ENCODE results near the gene SEPTIN1. TPM values are rescaled to one million over a fixed set of nuclear protein-coding genes. Genes with fewer than 3 reads are reported as not detected.

Gene SEPTIN1
- total RNA-seq, 1 experiment from 2014 or later = 7.6 TPM

DNA sequence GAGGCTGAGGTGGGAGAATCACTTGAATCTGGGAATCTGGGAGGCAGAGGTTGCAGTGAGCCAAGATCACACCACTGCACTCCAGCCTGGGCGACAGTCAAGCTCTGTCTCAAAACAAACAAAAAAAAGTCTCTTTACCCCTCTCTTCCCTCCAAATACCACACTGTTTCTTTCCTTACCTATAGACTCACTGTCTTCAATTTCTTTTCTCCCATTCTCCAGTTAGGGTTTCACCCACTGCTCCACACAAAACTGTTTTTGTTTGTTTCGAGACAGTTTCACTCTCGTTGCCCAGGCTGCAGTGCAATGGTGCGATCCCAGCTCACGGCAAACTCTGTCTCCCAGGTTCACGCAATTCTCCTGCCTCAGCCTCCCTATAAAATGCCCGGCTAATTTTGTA is 21.2 kb downstream of the SEPTIN1 start:
- TF ChIP-seq, protein P1, sequence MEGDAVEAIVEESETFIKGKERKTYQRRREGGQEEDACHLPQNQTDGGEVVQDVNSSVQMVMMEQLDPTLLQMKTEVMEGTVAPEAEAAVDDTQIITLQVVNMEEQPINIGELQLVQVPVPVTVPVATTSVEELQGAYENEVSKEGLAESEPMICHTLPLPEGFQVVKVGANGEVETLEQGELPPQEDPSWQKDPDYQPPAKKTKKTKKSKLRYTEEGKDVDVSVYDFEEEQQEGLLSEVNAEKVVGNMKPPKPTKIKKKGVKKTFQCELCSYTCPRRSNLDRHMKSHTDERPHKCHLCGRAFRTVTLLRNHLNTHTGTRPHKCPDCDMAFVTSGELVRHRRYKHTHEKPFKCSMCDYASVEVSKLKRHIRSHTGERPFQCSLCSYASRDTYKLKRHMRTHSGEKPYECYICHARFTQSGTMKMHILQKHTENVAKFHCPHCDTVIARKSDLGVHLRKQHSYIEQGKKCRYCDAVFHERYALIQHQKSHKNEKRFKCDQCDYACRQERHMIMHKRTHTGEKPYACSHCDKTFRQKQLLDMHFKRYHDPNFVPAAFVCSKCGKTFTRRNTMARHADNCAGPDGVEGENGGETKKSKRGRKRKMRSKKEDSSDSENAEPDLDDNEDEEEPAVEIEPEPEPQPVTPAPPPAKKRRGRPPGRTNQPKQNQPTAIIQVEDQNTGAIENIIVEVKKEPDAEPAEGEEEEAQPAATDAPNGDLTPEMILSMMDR (conservative IDR thresholded peaks at IDR 0.05) = no peak
- no peak for TF ChIP-seq EZH2 (IDR thresholded peaks at IDR 0.05; ENCODE audit: low read depth)
- Histone ChIP-seq H3K9me3 (ENCODE audit: insufficient read depth, low read depth) (no peaks in the 10 kb centered on the region), H3F3A (ENCODE audit: insufficient read depth, low read depth) (peaks cover 33% of the 10 kb centered on the region; the same call in 1 of the 2 replicates), H2AFZ (no peak overlapping the region), H4K20me1 (ENCODE audit: insufficient read depth) (peaks cover 18% of the 10 kb centered on the region; the same call in 1 of the 2 replicates), H3K4me3 (no peak overlapping the region), H3K79me2 (ENCODE audit: low read depth) (peaks cover 49% of the 10 kb centered on the region), H3K4me2 (no peak overlapping the region), H3K27me3 (ENCODE audit: insufficient read depth, low read depth) (no peaks in the 10 kb centered on the region), H3K4me1 (replicated peaks; ENCODE audit: insufficient read depth) (peaks cover 10% of the 10 kb centered on the region), H3K36me3 (ENCODE audit: low read depth) (peaks cover 30% of the 10 kb centered on the region), H3K9me2 (ENCODE audit: insufficient read depth) (no peaks in the 10 kb centered on the region), H3K27ac (no peak overlapping the region)
- intact Hi-C loops (cut with micrococcal nuclease; ENCODE audit: unreplicated experiment) = no loop called here
- no peak for DNase-seq
- POLR2A ChIA-PET (ENCODE audit: unreplicated experiment) = interaction anchor here (0.7 kb wide), 1 partner anchor 295 kb away, joined by 6 read pairs; the partner anchor contains the start of gene ALDOA
- CTCF ChIA-PET = interaction anchor here (1.3 kb wide), 1 partner anchor 10 kb away, joined by 4 read pairs; no protein-coding TSS in a partner anchor
- no TSS peak for BruUV-seq (replicated peaks)

GRCh38 chr16:30359871-30360170 is 22.5 kb downstream of the SEPTIN1 start:
- TF ChIP-seq EZH2 (IDR thresholded peaks at IDR 0.05; ENCODE audit: low read depth) = no peak
- TF ChIP-seq, protein P1 (conservative IDR thresholded peaks at IDR 0.05) = no peak
- H3K36me3 ChIP-seq (ENCODE audit: low read depth) = peaks cover 24% of the 10 kb centered on the region
- H3K4me3 ChIP-seq = no peak overlapping the region
- no peak overlapping the region for H3K4me2 ChIP-seq
- no TSS peak for BruUV-seq (replicated peaks)
- H3K27me3 ChIP-seq (ENCODE audit: insufficient read depth, low read depth) = no peaks in the 10 kb centered on the region
- intact Hi-C loops (cut with micrococcal nuclease; ENCODE audit: unreplicated experiment) = loop anchor here (5.0 kb wide), 1 partner anchor 268 kb away; the partner anchor contains the start of gene TBX6
- no peak overlapping the region for H2AFZ ChIP-seq
- no peak overlapping the region for H3K27ac ChIP-seq
- 0 out of 2 replicates have a peak, but pooled peaks cover 12% of the 10 kb centered on the region for H4K20me1 ChIP-seq (ENCODE audit: insufficient read depth)
- ChIA-PET CTCF (interaction anchor here (1.3 kb wide), 1 partner anchor 11 kb away, joined by 4 read pairs; no protein-coding TSS in a partner anchor), POLR2A (ENCODE audit: unreplicated experiment) (interaction anchor here (0.6 kb wide), 2 partner anchors 11 to 58 kb away, joined by 3 to 5 read pairs; no protein-coding TSS in a partner anchor)
- DNase-seq = no peak
- peaks cover 38% of the 10 kb centered on the region for H3K79me2 ChIP-seq (ENCODE audit: low read depth)
- no peaks in the 10 kb centered on the region for H3K9me2 ChIP-seq (ENCODE audit: insufficient read depth)
- H3K9me3 ChIP-seq (ENCODE audit: insufficient read depth, low read depth) = no peaks in the 10 kb centered on the region
- H3F3A ChIP-seq (ENCODE audit: insufficient read depth, low read depth) = peaks cover 41% of the 10 kb centered on the region; the same call in 1 of the 2 replicates
- peaks cover 13% of the 10 kb centered on the region for H3K4me1 ChIP-seq (replicated peaks; ENCODE audit: insufficient read depth)

- TF ChIP-seq, protein P1 (conservative IDR thresholded peaks at IDR 0.05) = no peak
- no peak for TF ChIP-seq EZH2 (IDR thresholded peaks at IDR 0.05; ENCODE audit: low read depth)
- H3K4me1 ChIP-seq (replicated peaks; ENCODE audit: insufficient read depth) = peaks cover 13% of the 10 kb centered on the region
- H4K20me1 ChIP-seq (ENCODE audit: insufficient read depth) = peaks cover 7% of the 10 kb centered on the region; the same call in 1 of the 2 replicates
- H2AFZ ChIP-seq = no peak overlapping the region
- no peaks in the 10 kb centered on the region for H3K27me3 ChIP-seq (ENCODE audit: insufficient read depth, low read depth)
- no peaks in the 10 kb centered on the region for H3K9me3 ChIP-seq (ENCODE audit: insufficient read depth, low read depth)
- no peaks in the 10 kb centered on the region for H3K9me2 ChIP-seq (ENCODE audit: insufficient read depth)
- ChIA-PET CTCF (no interaction called here), POLR2A (ENCODE audit: unreplicated experiment) (interaction anchor here (0.6 kb wide), 2 partner anchors 11 to 59 kb away, joined by 3 to 5 read pairs; no protein-coding TSS in a partner anchor)
- peaks cover 38% of the 10 kb centered on the region for H3K79me2 ChIP-seq (ENCODE audit: low read depth)
- peaks cover 45% of the 10 kb centered on the region for H3F3A ChIP-seq (ENCODE audit: insufficient read depth, low read depth)
- intact Hi-C loops (cut with micrococcal nuclease; ENCODE audit: unreplicated experiment) = loop anchor here (5.0 kb wide), 1 partner anchor 267 kb away; the partner anchor contains the start of gene TBX6
- DNase-seq = no peak
- H3K4me3 ChIP-seq = no peak overlapping the region
- peaks cover 24% of the 10 kb centered on the region for H3K36me3 ChIP-seq (ENCODE audit: low read depth)
- H3K27ac ChIP-seq = no peak overlapping the region
- no peak overlapping the region for H3K4me2 ChIP-seq
- no TSS peak for BruUV-seq (replicated peaks)
Measured at GRCh38 chr16:30358990-30359870, 23.1 kb downstream of the SEPTIN1 start.
